ENCODE data around the gene CFAP141. TPM values are rescaled to one million over a fixed set of nuclear protein-coding genes. Genes with fewer than 3 reads are reported as not detected.

The CFAP141 gene
- total and polyA plus RNA-seq, 2 of the 13 experiments (the other 11 are each of a cell fraction or from before 2014, with no cell fraction given) = not detected

- TF ChIP-seq ZBTB21 (CRISPR knock-in tag; IDR thresholded peaks at IDR 0.05) (no peak), TBX2 (CRISPR knock-in tag; IDR thresholded peaks at IDR 0.05; ENCODE audit: borderline replicate concordance) (peak; percentile 56), PRMT3 (CRISPR knock-in tag; IDR thresholded peaks at IDR 0.05; ENCODE audit: borderline replicate concordance, low read depth) (no peak), ZNF460 (CRISPR knock-in tag; IDR thresholded peaks at IDR 0.05; ENCODE audit: borderline replicate concordance) (no peak), PHF5A (CRISPR knock-in tag; IDR thresholded peaks at IDR 0.05; ENCODE audit: low read depth, unreplicated experiment) (peak; percentile 16), ZNF879 (CRISPR knock-in tag; IDR thresholded peaks at IDR 0.05) (no peak), ATF7-NPFF (CRISPR knock-in tag; IDR thresholded peaks at IDR 0.05; ENCODE audit: low read depth) (no peak), NFKB2 (CRISPR knock-in tag; IDR thresholded peaks at IDR 0.05; ENCODE audit: borderline replicate concordance) (no peak), PHF20 (CRISPR knock-in tag; IDR thresholded peaks at IDR 0.05) (no peak), NCOR1 (IDR thresholded peaks at IDR 0.05; ENCODE audit: borderline replicate concordance, low read length) (peak; percentile 89), MNT (IDR thresholded peaks at IDR 0.05) (no peak), KDM4B (CRISPR knock-in tag; IDR thresholded peaks at IDR 0.05) (no peak), GATA4 (IDR thresholded peaks at IDR 0.05; ENCODE audit: borderline replicate concordance, low read depth) (peak; percentile 87), ZNF430 (CRISPR knock-in tag; IDR thresholded peaks at IDR 0.05) (no peak), FOXP1 (IDR thresholded peaks at IDR 0.05) (no peak), FOXP1 (CRISPR knock-in tag; IDR thresholded peaks at IDR 0.05) (peak; percentile 71), HNF1A (IDR thresholded peaks at IDR 0.05; ENCODE audit: low read depth) (no peak), HNF1A (CRISPR knock-in tag; IDR thresholded peaks at IDR 0.05; ENCODE audit: borderline replicate concordance) (peak; percentile 76; the same call in 1 of the 2 replicates), TCF7 (IDR thresholded peaks at IDR 0.05; ENCODE audit: low read depth) (peak; percentile 81)
These were observed 31.3 kb upstream of the CFAP141 start (continued) for GRCh38 chr1:154237435-154237834.

Measured in HepG2 (cell line).